BE2C (cell line): Measurements from ENCODE around the gene CCDC47.

Source experiments
- DNase-seq: peaks from one replicate; pipeline ENCODE4 v3.0.0-alpha.2; 2020
- H3K27me3 ChIP-seq: fragments of 250-450 bp; sonication (Bioruptor Pico); 2 replicates; pipeline ENCODE4 v1.5.1; 2020; ENCODE audit warnings: mild to moderate bottlenecking
- H3K36me3 ChIP-seq: fragments of 250-450 bp; sonication (Bioruptor Pico); 2 replicates; pipeline ENCODE4 v1.5.1; 2020; ENCODE audit warnings: mild to moderate bottlenecking
- H3K4me1 ChIP-seq: fragments of 250-450 bp; sonication (Bioruptor Pico); 2 replicates; pipeline ENCODE4 v1.5.1; 2020
- H3K4me3 ChIP-seq: 2 replicates; pipeline ENCODE4 v1.5.1; 2011; ENCODE audit warnings: low read depth, low read length
- H3K9me3 ChIP-seq: fragments of 250-450 bp; sonication (Bioruptor Pico); 2 replicates; pipeline ENCODE4 v1.5.1; 2020
- CTCF ChIP-seq: IDR thresholded peaks from 2 replicates; pipeline ENCODE4 v1.5.1; 2012; ENCODE audit warnings: mild to moderate bottlenecking, low read depth, low read length

The CCDC47 gene

GRCh38 chr17:63786971-63787711 is 13.7 kb upstream of the CCDC47 start:
- H3K36me3 ChIP-seq = peaks cover 85% of the 10 kb centered on the region

GRCh38 chr17:63786117-63786516 is 12.7 kb upstream of the CCDC47 start:
- no peaks in the 10 kb centered on the region for H3K9me3 ChIP-seq
- DNase-seq = no peak
- H3K4me3 ChIP-seq = no peak overlapping the region
- peaks cover 83% of the 10 kb centered on the region for H3K36me3 ChIP-seq
- H3K4me1 ChIP-seq = no peaks in the 10 kb centered on the region
- no peak for TF ChIP-seq CTCF
- no peaks in the 10 kb centered on the region for H3K27me3 ChIP-seq

More at GRCh38 chr17:63786971-63787711, 13.7 kb upstream of the CCDC47 start:
- no peaks in the 10 kb centered on the region for H3K4me1 ChIP-seq
- no peak overlapping the region for H3K4me3 ChIP-seq
- no peak for DNase-seq
- no peaks in the 10 kb centered on the region for H3K9me3 ChIP-seq
- TF ChIP-seq CTCF = no peak
- no peaks in the 10 kb centered on the region for H3K27me3 ChIP-seq

GRCh38 chr17:63785556-63785955 is 12.2 kb upstream of the CCDC47 start:
- no peak for DNase-seq
- no peak for TF ChIP-seq CTCF
- H3K4me3 ChIP-seq = no peak overlapping the region
- H3K27me3 ChIP-seq = no peaks in the 10 kb centered on the region
- H3K9me3 ChIP-seq = no peaks in the 10 kb centered on the region
- peaks cover 83% of the 10 kb centered on the region for H3K36me3 ChIP-seq
- no peaks in the 10 kb centered on the region for H3K4me1 ChIP-seq

GRCh38 chr17:63783522-63783921 is 10.1 kb upstream of the CCDC47 start:
- no peak for TF ChIP-seq CTCF
- no peak for DNase-seq
- H3K4me1 ChIP-seq = no peaks in the 10 kb centered on the region
- no peaks in the 10 kb centered on the region for H3K27me3 ChIP-seq
- H3K9me3 ChIP-seq = no peaks in the 10 kb centered on the region
- no peak overlapping the region for H3K4me3 ChIP-seq
- H3K36me3 ChIP-seq = peaks cover 78% of the 10 kb centered on the region

- Histone ChIP-seq H3K27me3 (no peaks in the 10 kb centered on the region), H3K9me3 (no peaks in the 10 kb centered on the region), H3K4me3 (no peak overlapping the region), H3K36me3 (peaks cover 72% of the 10 kb centered on the region), H3K4me1 (peaks cover 3% of the 10 kb centered on the region)
- no peak for TF ChIP-seq CTCF
- DNase-seq = no peak
These were observed 7.5 kb upstream of the CCDC47 start for GRCh38 chr17:63780928-63781327.

- DNase-seq = no peak
- no peaks in the 10 kb centered on the region for H3K27me3 ChIP-seq
- H3K9me3 ChIP-seq = no peaks in the 10 kb centered on the region
- no peak overlapping the region for H3K4me3 ChIP-seq
- peaks cover 72% of the 10 kb centered on the region for H3K36me3 ChIP-seq
- TF ChIP-seq CTCF = no peak
- peaks cover 4% of the 10 kb centered on the region for H3K4me1 ChIP-seq
These were observed 7.1 kb upstream of the CCDC47 start for GRCh38 chr17:63780507-63780906.
